K562 (cell line): ENCODE measurements around the gene GPD1L. TPM values are rescaled to one million over a fixed set of nuclear protein-coding genes. Genes with fewer than 3 reads are reported as not detected.

ENCODE experiments used
- ATAC-seq: fragments of 200-7000 bp; cut with Tn5 transposase; 3 replicates; pipeline ENCODE4 v1.9.1; 2020; ENCODE audit warnings: moderate library complexity
- BruUV-seq: library from RNA; stranded (reverse); fragments of 400-500 nt; replicated peaks from 2 replicates; lab custom pipeline; 2021; lab: Mats Ljungman, UMichigan
- CTCF ChIA-PET: fragments of 300-600 bp; formaldehyde crosslinking; extraction: SDS; loops from one replicate; lab custom pipeline; 2021; ENCODE audit warnings: low intra/inter-chr PET ratio; lab: Yijun Ruan, JAX
- POLR2A ChIA-PET: fragments of 300-600, 350-650 bp; sonication (Branson Sonifier 250); formaldehyde crosslinking; extraction: SDS; loops from one replicate; lab custom pipeline; 2021; ENCODE audit warnings: antibody characterized with exemption, inconsistent platforms; lab: Yijun Ruan, JAX
- DNase-seq, 4 experiments: peaks; one replicate each; pipeline versions ENCODE4 v3.0.0 to v3.0.0-alpha.2; 2011 to 2018; ENCODE audit warnings: low spot score in 3 of 4, mixed read lengths in 3 of 4; ENCODE audit errors: extremely low read depth in 1 of 4
- FAIRE-seq: peaks from 2 replicates; lab custom pipeline; 2011; peaks lifted over from hg19 to GRCh38; lab: Jason Lieb, UNC
- H2AFZ ChIP-seq: 2 replicates; pipeline ENCODE4 v1.6.0; 2011; ENCODE audit warnings: low read depth, low read length, control low read depth, inconsistent platforms
- H3K27ac ChIP-seq: fragments of 200-600 bp; 3 replicates; pipeline ENCODE4 v1.8.0; 2011; ENCODE audit warnings: low read depth, mild to moderate bottlenecking, control low read depth, inconsistent platforms, low read length, moderate library complexity, mixed read lengths; ENCODE audit errors: extremely low read depth
- H3K27me3 ChIP-seq, 2 experiments: fragments of 300-600 bp in 1 of 2; 2 replicates in 1 of 2; 3 replicates in 1 of 2; pipeline versions ENCODE4 v1.6.0 to v1.8.0; 2011; ENCODE audit warnings: inconsistent platforms in 2 of 2, low read length in 2 of 2, mild to moderate bottlenecking in 1 of 2, mixed read lengths in 1 of 2, moderate library complexity in 1 of 2; ENCODE audit not compliant: control insufficient read depth in 2 of 2, insufficient read depth in 2 of 2
- H3K36me3 ChIP-seq: fragments of 300-600 bp; 3 replicates; pipeline ENCODE4 v1.8.0; 2011; ENCODE audit warnings: mild to moderate bottlenecking, low read length, inconsistent platforms; ENCODE audit not compliant: control insufficient read depth, insufficient read depth
- H3K4me1 ChIP-seq, 2 experiments: fragments of 200-600 bp in 1 of 2; replicated peaks in 1 of 2; 2 replicates in 1 of 2; 3 replicates in 1 of 2; pipeline versions ENCODE4 v1.5.1 to v1.8.0; 2011; ENCODE audit warnings: inconsistent platforms in 2 of 2, low read length in 2 of 2, mild to moderate bottlenecking in 1 of 2, mixed read lengths in 1 of 2, moderate library complexity in 1 of 2; ENCODE audit not compliant: control insufficient read depth in 2 of 2, insufficient read depth in 2 of 2
- H3K4me2 ChIP-seq: 2 replicates; pipeline ENCODE4 v1.6.1; 2011; ENCODE audit warnings: low read length, control low read depth, inconsistent platforms, mixed read lengths; ENCODE audit not compliant: insufficient read depth
- H3K4me3 ChIP-seq: fragments of 200-600 bp; sonication (generic), shearing (Covaris generic); 2 replicates; pipeline ENCODE4 v1.5.1; 2016; ENCODE audit warnings: control low read depth, inconsistent platforms
- H3K79me2 ChIP-seq: fragments of 200-600 bp; 3 replicates; pipeline ENCODE4 v1.8.0; 2011; ENCODE audit warnings: low read length, inconsistent platforms; ENCODE audit not compliant: control insufficient read depth, insufficient read depth
- H3K9ac ChIP-seq, 2 experiments: 2 replicates each; pipeline versions ENCODE4 v1.6.0 to v1.6.1; 2011; ENCODE audit warnings: low read depth in 2 of 2, low read length in 2 of 2, control low read depth in 1 of 2, inconsistent platforms in 1 of 2, mild to moderate bottlenecking in 1 of 2, mixed read lengths in 1 of 2; ENCODE audit not compliant: insufficient read depth in 1 of 2
- H3K9me1 ChIP-seq: one replicate; pipeline ENCODE4 v1.6.0; 2011; ENCODE audit warnings: inconsistent platforms, mild to moderate bottlenecking, low read length, moderate library complexity; ENCODE audit not compliant: control insufficient read depth, insufficient read depth
- H3K9me3 ChIP-seq: replicated peaks from 2 replicates; pipeline ENCODE4 v1.5.1; 2011; ENCODE audit warnings: low read depth, low read length, inconsistent platforms; ENCODE audit not compliant: control insufficient read depth, insufficient read depth
- H4K20me1 ChIP-seq: replicated peaks from 2 replicates; pipeline ENCODE4 v1.6.1; 2011; ENCODE audit warnings: low read length, inconsistent platforms, mixed read lengths; ENCODE audit not compliant: control insufficient read depth, insufficient read depth
- ATF7 ChIP-seq: fragments of 450-650 bp; IDR thresholded peaks from 2 replicates; pipeline ENCODE4 v1.7.1; 2014; ENCODE audit warnings: mild to moderate bottlenecking, moderate library complexity
- DMBX1 ChIP-seq: fragments of 250-450 bp; sonication (Bioruptor Pico); IDR thresholded peaks from 2 replicates; pipeline ENCODE4 v1.8.0; 2022; ENCODE audit warnings: inconsistent platforms, mild to moderate bottlenecking, moderate library complexity, borderline replicate concordance
- FOXK2 ChIP-seq, 2 experiments: fragments of 450-650 bp; IDR thresholded peaks in 1 of 2; conservative IDR thresholded peaks in 1 of 2; 2 replicates each; pipeline ENCODE4 v1.6.1; 2016; ENCODE audit warnings: low read depth in 2 of 2, mild to moderate bottlenecking in 1 of 2
- GABPA ChIP-seq: fragments of 200-800 bp; sonication (Bioruptor generic); conservative IDR thresholded peaks from 2 replicates; pipeline ENCODE4 v1.6.1; 2016; ENCODE audit warnings: low read depth, missing genetic modification characterization, missing compliant biosample characterization
- KLF16 ChIP-seq: IDR thresholded peaks from 2 replicates; pipeline ENCODE4 v1.6.1; 2016; ENCODE audit warnings: antibody characterized with exemption
- MAZ ChIP-seq, 2 experiments: fragments of 450-650 bp in 1 of 2; sonication (generic) in 1 of 2; formaldehyde crosslinking; IDR thresholded peaks in 1 of 2; conservative IDR thresholded peaks in 1 of 2; 2 replicates each; pipeline versions ENCODE4 v1.4.0 to v1.5.0; 2020; ENCODE audit warnings: mild to moderate bottlenecking in 1 of 2, missing genetic modification reagents in 1 of 2
- MXD1 ChIP-seq: fragments of 250-450 bp; sonication (Bioruptor Pico); IDR thresholded peaks from 2 replicates; pipeline ENCODE4 v1.8.0; 2021; ENCODE audit warnings: borderline replicate concordance, mild to moderate bottlenecking, moderate library complexity; ENCODE audit not compliant: poor library complexity, severe bottlenecking
- PYGO2 ChIP-seq: fragments of 450-650 bp; IDR thresholded peaks from 2 replicates; pipeline ENCODE4 v1.6.1; 2016; ENCODE audit warnings: mild to moderate bottlenecking, missing genetic modification characterization, moderate library complexity, missing compliant biosample characterization
- SPI1 ChIP-seq: IDR thresholded peaks from 2 replicates; pipeline ENCODE4 v1.6.1; 2011; ENCODE audit warnings: low read depth, low read length, control low read depth, borderline replicate concordance
- STAG1 ChIP-seq: sonication (generic); formaldehyde crosslinking; IDR thresholded peaks from 2 replicates; pipeline ENCODE4 v1.5.0; 2020; ENCODE audit warnings: missing genetic modification reagents, borderline replicate concordance
- TEAD4 ChIP-seq, 2 experiments: sonication (generic) in 1 of 2; formaldehyde crosslinking in 1 of 2; IDR thresholded peaks; 2 replicates each; pipeline versions ENCODE4 v1.6.1 to v1.8.0; 2012 to 2022; ENCODE audit warnings: borderline replicate concordance in 1 of 2, inconsistent platforms in 1 of 2, low read length in 1 of 2, mild to moderate bottlenecking in 1 of 2, missing genetic modification reagents in 1 of 2
- ZNF121 ChIP-seq: sonication (generic); formaldehyde crosslinking; conservative IDR thresholded peaks from 2 replicates; pipeline ENCODE4 v1.8.0; 2022; ENCODE audit warnings: missing genetic modification reagents
- ZNF766 ChIP-seq: fragments of 200-800 bp; sonication (Bioruptor generic); conservative IDR thresholded peaks from 2 replicates; pipeline ENCODE4 v1.6.1; 2016; ENCODE audit warnings: missing genetic modification characterization, missing compliant biosample characterization
- WGBS: fragments of 100-300 bp; shearing (Covaris generic); methylation state at CpG from one replicate; pipeline ENCODE4 v1.1.6; 2016; ENCODE audit warnings: low coverage, mixed read lengths; ENCODE audit not compliant: insufficient coverage; ENCODE audit errors: missing lambda C conversion rate; 5-methylcytosine and 5-hydroxymethylcytosine counted together
- in situ Hi-C: fragments of 300-500 bp; cut with MboI; formaldehyde crosslinking; loops from 4 replicates; pipeline ENCODE4 v1.15.0; 2018; ENCODE audit warnings: inconsistent platforms, mixed read lengths
- intact Hi-C: fragments of 100-400 bp; cut with micrococcal nuclease; formaldehyde crosslinking; loops from 2 replicates; pipeline ENCODE4 v1.14.2; 2022
- polyA plus RNA-seq, 8 experiments: library from polyadenylated mRNA; depleted of rRNA in 4 of 8; stranded (reverse) in 5 of 8; unstranded in 3 of 8; fragments of >200 nt; fragmentation: Nextera tagmentation in 2 of 8; fragmentation: Illumina TruSeq in 1 of 8; extraction: Ambion mirVana in 2 of 8; extraction: Trizol in 1 of 8; gene quantifications; 2 replicates each; pipeline versions ENCODE4 v1.2.1 to v1.2.3, GENCODE V29; 2011 to 2014; ENCODE audit warnings: inconsistent platforms in 1 of 8, missing spikeins in 1 of 8
- total RNA-seq, 7 experiments: library from RNA; depleted of rRNA in 6 of 7; stranded (reverse); fragments of >200 nt in 6 of 7; fragmentation: Illumina TruSeq in 2 of 7; extraction: Trizol in 2 of 7; gene quantifications; 2 replicates each; pipeline versions ENCODE4 v1.2.1 to v1.2.3, GENCODE V29; 2011 to 2021; ENCODE audit warnings: low replicate concordance in 1 of 7
- TF ChIP-seq, protein P1 (sequence below), 3 experiments: IDR thresholded peaks in 2 of 3; conservative IDR thresholded peaks in 1 of 3; 2 replicates each; pipeline ENCODE4 v1.5.1; 2011 to 2012; ENCODE audit warnings: low read length in 3 of 3, mild to moderate bottlenecking in 3 of 3, control low read depth in 2 of 3, improper control_type of control experiment in 1 of 3, inconsistent platforms in 1 of 3, low read depth in 1 of 3, mixed read lengths in 1 of 3, moderate library complexity in 1 of 3; ENCODE audit not compliant: insufficient read depth in 2 of 3

GPD1L gene
- total and polyA plus RNA-seq, 9 of the 15 experiments (the other 6 are each of a cell fraction or from before 2014, with no cell fraction given) = 1.6 to 17.3 (median 12.3) TPM

DNA sequence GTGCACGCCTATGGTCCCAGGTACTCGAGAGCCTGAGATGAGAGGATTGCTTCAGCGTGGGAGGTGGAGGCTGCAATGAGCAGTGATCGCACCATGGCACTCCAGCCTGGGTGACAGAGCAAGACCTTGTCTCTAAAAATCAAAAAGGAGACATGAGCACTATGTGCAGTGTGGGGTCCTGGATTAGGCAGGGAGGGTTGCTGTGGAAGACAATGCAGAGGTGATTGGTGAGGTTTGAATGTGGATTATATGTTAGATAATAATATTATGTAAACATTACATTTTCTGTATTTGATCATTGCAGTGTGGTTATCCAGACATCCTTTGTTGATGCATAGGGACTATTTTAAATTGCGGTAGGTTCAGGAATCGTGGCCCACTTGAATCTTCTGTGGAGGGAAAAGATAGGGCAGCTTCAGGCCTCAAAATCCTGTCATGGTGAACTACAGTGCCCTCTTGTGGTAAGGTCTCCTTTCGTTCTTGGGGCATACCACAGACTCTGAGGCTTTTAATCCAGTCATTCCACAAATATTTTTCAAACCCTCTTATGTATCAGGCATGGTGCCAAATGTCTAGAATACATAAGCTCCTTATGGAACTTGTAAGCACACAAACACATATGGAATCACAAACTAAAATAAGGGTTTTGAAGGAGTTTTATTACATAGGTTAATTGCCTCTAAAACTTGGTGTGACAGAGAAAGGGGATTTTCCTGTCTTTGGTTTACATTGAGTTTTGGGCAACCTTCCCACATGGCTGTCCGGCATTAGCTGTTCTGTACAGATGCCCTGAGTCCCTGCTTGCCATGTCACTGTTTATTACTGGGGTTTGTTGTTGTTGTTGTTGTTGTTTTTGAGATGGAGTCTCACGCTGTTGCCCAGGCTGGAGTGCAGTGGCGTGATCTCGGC, 37.7 kb downstream of the GPD1L start (continued):
- TF ChIP-seq ZNF121 (no peak), ATF7 (0 out of 2 replicates have a peak, but pooled peaks have one; percentile 17), MAZ (CRISPR knock-in tag; conservative IDR thresholded peaks at IDR 0.05 in 1 of 2, IDR thresholded peaks at IDR 0.05 in 1 of 2) (peak in 1 of 2 experiments; percentile 48; a peak in 2 of 4 replicates), KLF16 (0 out of 2 replicates have a peak, but pooled peaks have one; percentile 19), TEAD4 (IDR thresholded peaks at IDR 0.05; ENCODE audit: low read length) (peak; percentile 40), TEAD4 (CRISPR knock-in tag; IDR thresholded peaks at IDR 0.05; ENCODE audit: borderline replicate concordance) (no peak)
- TF ChIP-seq, protein P1, sequence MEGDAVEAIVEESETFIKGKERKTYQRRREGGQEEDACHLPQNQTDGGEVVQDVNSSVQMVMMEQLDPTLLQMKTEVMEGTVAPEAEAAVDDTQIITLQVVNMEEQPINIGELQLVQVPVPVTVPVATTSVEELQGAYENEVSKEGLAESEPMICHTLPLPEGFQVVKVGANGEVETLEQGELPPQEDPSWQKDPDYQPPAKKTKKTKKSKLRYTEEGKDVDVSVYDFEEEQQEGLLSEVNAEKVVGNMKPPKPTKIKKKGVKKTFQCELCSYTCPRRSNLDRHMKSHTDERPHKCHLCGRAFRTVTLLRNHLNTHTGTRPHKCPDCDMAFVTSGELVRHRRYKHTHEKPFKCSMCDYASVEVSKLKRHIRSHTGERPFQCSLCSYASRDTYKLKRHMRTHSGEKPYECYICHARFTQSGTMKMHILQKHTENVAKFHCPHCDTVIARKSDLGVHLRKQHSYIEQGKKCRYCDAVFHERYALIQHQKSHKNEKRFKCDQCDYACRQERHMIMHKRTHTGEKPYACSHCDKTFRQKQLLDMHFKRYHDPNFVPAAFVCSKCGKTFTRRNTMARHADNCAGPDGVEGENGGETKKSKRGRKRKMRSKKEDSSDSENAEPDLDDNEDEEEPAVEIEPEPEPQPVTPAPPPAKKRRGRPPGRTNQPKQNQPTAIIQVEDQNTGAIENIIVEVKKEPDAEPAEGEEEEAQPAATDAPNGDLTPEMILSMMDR (IDR thresholded peaks at IDR 0.05 in 2 of 3, conservative IDR thresholded peaks at IDR 0.05 in 1 of 3; ENCODE audit: insufficient read depth in 2 of 3, low read depth in 1 of 3, low read length in 3 of 3) = peak; percentile 74 to 92 (median 78)
- TF ChIP-seq, all 486 proteins: peak for 17

DNA sequence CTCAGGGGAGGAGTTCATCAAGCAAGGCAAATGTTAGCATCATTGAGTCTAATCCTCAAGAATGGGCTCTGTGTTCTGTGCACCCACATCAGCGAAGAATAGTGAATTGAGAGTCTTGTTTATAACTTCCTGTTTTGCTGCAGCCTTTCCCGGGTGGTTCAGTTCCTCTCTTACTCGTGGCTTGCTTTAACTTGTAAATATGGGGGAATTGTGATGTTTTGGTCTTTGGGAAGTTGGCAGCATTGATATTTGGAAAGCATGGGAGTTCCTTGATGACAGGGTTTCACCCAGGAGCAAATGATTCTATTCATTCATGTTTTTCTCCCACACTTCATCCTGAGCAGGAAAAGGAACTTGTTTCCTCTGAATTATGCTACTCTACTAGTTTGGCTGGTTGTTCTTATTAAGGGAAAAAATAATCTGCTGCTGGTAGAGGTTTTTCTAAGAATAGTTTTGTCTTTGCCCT, 40.4 kb downstream of the GPD1L start:
- WGBS = 16% methylated on average over 3 of the region's 3 CpGs
- H3K36me3 ChIP-seq = no peaks in the 10 kb centered on the region; the same call in 2 of the 3 replicates
- in situ Hi-C loops = no loop called here
- ATAC-seq (no peak), DNase-seq (no peak), FAIRE-seq (no peak)
- H3K27me3 ChIP-seq = no peaks in the 10 kb centered on the region
- H2AFZ ChIP-seq = peak overlapping the region; percentile 22; the same call in 1 of the 2 replicates
- TF ChIP-seq STAG1 (CRISPR knock-in tag) = no peak
- TF ChIP-seq FOXK2 (conservative IDR thresholded peaks at IDR 0.05 in 1 of 2, IDR thresholded peaks at IDR 0.05 in 1 of 2; ENCODE audit: low read depth in 2 of 2) = peak in 1 of 2 experiments; percentile 16; a peak in 2 of 4 replicates
- TF ChIP-seq MXD1 (CRISPR knock-in tag) = no peak
- TF ChIP-seq PYGO2 (tag) = peak; percentile 11; the same call in 1 of the 2 replicates
- TF ChIP-seq DMBX1 (CRISPR knock-in tag) = 0 out of 2 replicates have a peak, but pooled peaks have one; percentile 24
- TF ChIP-seq ZNF766 = 0 out of 2 replicates have a peak, but pooled peaks have one; percentile 25
- TF ChIP-seq GABPA = 0 out of 2 replicates have a peak, but pooled peaks have one; percentile 12
- TF ChIP-seq SPI1 = peak; percentile 81; the same call in 1 of the 2 replicates
- no peaks in the 10 kb centered on the region for H3K9me1 ChIP-seq
- H3K79me2 ChIP-seq = no peaks in the 10 kb centered on the region
- intact Hi-C loops = no loop called here
- BruUV-seq = no TSS peak
- no peak overlapping the region for H3K9ac ChIP-seq
- H3K4me2 ChIP-seq = no peak overlapping the region
- no peak overlapping the region for H3K27ac ChIP-seq
- H3K4me1 ChIP-seq = peaks cover 0 to 19% of the 10 kb centered on the region in 2 experiments; a peak in 3 of 5 replicates
- H3K9me3 ChIP-seq = no peaks in the 10 kb centered on the region
- no peaks in the 10 kb centered on the region for H4K20me1 ChIP-seq
- CTCF ChIA-PET = interaction anchor here (0.6 kb wide), 1 partner anchor 41 kb away, joined by 3 read pairs; no protein-coding TSS in a partner anchor
- POLR2A ChIA-PET = no interaction called here
- no peak overlapping the region for H3K4me3 ChIP-seq
